Subcutaneous adipose tissue (tissue), 4 donors: ENCODE data around the gene MNX1. TPM values are rescaled to one million over a fixed set of nuclear protein-coding genes. Genes with fewer than 3 reads are reported as not detected.

ENCODE experiments used
- CTCF ChIP-seq: fragments of 450-650 bp; IDR thresholded peaks from one replicate; pipeline ENCODE4 v1.5.1; 2016; ENCODE audit warnings: low read depth, mild to moderate bottlenecking, control low read depth, antibody characterized with exemption, moderate library complexity
- total RNA-seq, 4 donors: library from RNA; depleted of rRNA; stranded (reverse); fragments of >200 nt; gene quantifications; one replicate each; pipeline ENCODE4 v1.1.0, GENCODE V29; 2016

Gene MNX1
- total RNA-seq, 4 donors from 2014 or later: 0.17 TPM; not detected in 3

- no peak for TF ChIP-seq CTCF
These were observed 2.6 kb upstream of the MNX1 start for GRCh38 chr7:157013101-157013500.

GRCh38 chr7:157012113-157012547 lies 1.7 kb upstream of the MNX1 start:
- TF ChIP-seq CTCF: no peak

- no peak for TF ChIP-seq CTCF
These were observed 1.1 kb upstream of the MNX1 start for GRCh38 chr7:157011333-157012112.

- TF ChIP-seq CTCF: no peak
These were observed 480 bp downstream of the MNX1 start for GRCh38 chr7:157009778-157010587.

- no peak for TF ChIP-seq CTCF
These were observed 1.2 kb downstream of the MNX1 start for GRCh38 chr7:157009170-157009777.

GRCh38 chr7:157008206-157009169 lies 2.0 kb downstream of the MNX1 start:
- TF ChIP-seq CTCF: no peak
